GM12892 (cell line): ENCODE data around the gene IQCC.

Experiments
- POLR2AphosphoS5 ChIP-seq: IDR thresholded peaks from 2 replicates; pipeline ENCODE4 v1.6.1; 2011; ENCODE audit warnings: low read depth, low read length, control low read depth
- TAF1 ChIP-seq: IDR thresholded peaks from 2 replicates; pipeline ENCODE4 v1.6.1; 2011; ENCODE audit warnings: low read depth, mild to moderate bottlenecking, control low read depth, low read length, borderline replicate concordance

- TF ChIP-seq POLR2AphosphoS5, result peak; percentile 61; the same call in 1 of the 2 replicates
- no peak for TF ChIP-seq TAF1
Measured at GRCh38 chr1:32231843-32232432, 26.5 kb downstream of the IQCC start.
